B cell (primary cell): ENCODE data around the gene UCHL3. TPM values are rescaled to one million over a fixed set of nuclear protein-coding genes. Genes with fewer than 3 reads are reported as not detected.

ENCODE experiments used
- ATAC-seq: fragments of 200-7000 bp; cut with Tn5 transposase; one replicate; pipeline ENCODE4 v1.10.0; 2021; ENCODE audit warnings: low read depth, mild to moderate bottlenecking, moderate number of reproducible peaks, moderate library complexity
- CTCF ChIA-PET: fragments of 350-600 bp; sonication (Branson Sonifier 250); formaldehyde crosslinking; loops from one replicate; lab custom pipeline; 2021; ENCODE audit warnings: antibody characterized with exemption, inconsistent platforms; lab: Charles Lee
- POLR2A ChIA-PET: fragments of 350-600 bp; sonication (Branson Sonifier 250); formaldehyde crosslinking; loops from one replicate; lab custom pipeline; 2021; ENCODE audit warnings: antibody characterized with exemption; lab: Charles Lee
- DNase-seq: peaks from one replicate; pipeline ENCODE4 v3.0.0; 2013
- H2AFZ ChIP-seq: 2 replicates; pipeline ENCODE4 v1.6.1; 2012; ENCODE audit warnings: mild to moderate bottlenecking, low read depth, low read length; ENCODE audit not compliant: insufficient read depth, poor library complexity, severe bottlenecking
- H3K27ac ChIP-seq, 2 donors: 1 replicate in 1 of 2; 2 replicates in 1 of 2; pipeline ENCODE4 v1.5.1; 2012 to 2013; ENCODE audit warnings: low read length in 2 of 2, mild to moderate bottlenecking in 2 of 2, moderate library complexity in 1 of 2
- H3K27me3 ChIP-seq, 4 experiments: fragments of 200-600 bp in 1 of 4; sonication (generic) in 1 of 4; replicated peaks in 1 of 4; 1 replicate in 2 of 4; 2 replicates in 2 of 4; pipeline versions ENCODE4 v1.6.1 to v1.7.0; 2013 to 2016; ENCODE audit warnings: low read length in 3 of 4, mild to moderate bottlenecking in 2 of 4, mixed read lengths in 1 of 4, moderate library complexity in 1 of 4; ENCODE audit not compliant: insufficient read depth in 4 of 4, control insufficient read depth in 3 of 4; ENCODE audit errors: control extremely low read depth in 1 of 4
- H3K36me3 ChIP-seq, 2 experiments: replicated peaks in 1 of 2; 1 replicate in 1 of 2; 2 replicates in 1 of 2; pipeline versions ENCODE4 v1.6.1 to v1.7.1; 2013; ENCODE audit warnings: low read length in 1 of 2; ENCODE audit not compliant: insufficient read depth in 2 of 2, control insufficient read depth in 1 of 2; ENCODE audit errors: control extremely low read depth in 1 of 2, extremely low read depth in 1 of 2
- H3K4me1 ChIP-seq, 2 donors: fragments of 200-600 bp in 1 of 2; sonication (generic) in 1 of 2; 1 replicate in 1 of 2; 2 replicates in 1 of 2; pipeline versions ENCODE4 v1.5.1 to v1.6.1; 2013 to 2017; ENCODE audit warnings: low read length in 2 of 2; ENCODE audit not compliant: control insufficient read depth in 2 of 2, insufficient read depth in 2 of 2
- H3K4me2 ChIP-seq: replicated peaks from 2 replicates; pipeline ENCODE3; 2012; ENCODE audit warnings: mild to moderate bottlenecking, low read depth, low read length; ENCODE audit not compliant: poor library complexity, severe bottlenecking
- H3K4me3 ChIP-seq, 5 experiments: fragments of 200-600 bp in 1 of 5; sonication (generic) in 1 of 5; 1 replicate in 3 of 5; 2 replicates in 2 of 5; pipeline versions ENCODE4 v1.5.1 to v1.7.0; 2011 to 2016; ENCODE audit warnings: low read length in 4 of 5, mild to moderate bottlenecking in 4 of 5, low read depth in 2 of 5, control low read depth in 1 of 5, moderate library complexity in 1 of 5; ENCODE audit not compliant: insufficient read depth in 1 of 5; ENCODE audit errors: control extremely low read depth in 1 of 5, extremely low read depth in 1 of 5
- H3K79me2 ChIP-seq: fragments of 200-600 bp; sonication (generic); one replicate; pipeline ENCODE4 v1.6.0; 2016; ENCODE audit warnings: low read length; ENCODE audit not compliant: control insufficient read depth, insufficient read depth
- H3K9ac ChIP-seq: fragments of 200-600 bp; sonication (generic); 2 replicates; pipeline ENCODE4 v1.6.1; 2017; ENCODE audit warnings: mild to moderate bottlenecking, low read length, moderate library complexity
- H3K9me3 ChIP-seq, 3 donors: one replicate each; pipeline versions ENCODE4 v1.6.1 to v1.7.1; 2013; ENCODE audit warnings: low read length in 2 of 3; ENCODE audit not compliant: control insufficient read depth in 2 of 3, insufficient read depth in 1 of 3; ENCODE audit errors: control extremely low read depth in 1 of 3
- H4K20me1 ChIP-seq: 2 replicates; pipeline ENCODE4 v1.6.0; 2012; ENCODE audit warnings: mild to moderate bottlenecking, low read length; ENCODE audit not compliant: insufficient read depth, control insufficient read depth, poor library complexity, severe bottlenecking
- H3K27ac Mint-ChIP-seq: one replicate; pipeline ENCODE4 v1.8.0; 2021; ENCODE audit warnings: mixed read lengths
- H3K27me3 Mint-ChIP-seq: one replicate; pipeline ENCODE4 v1.8.0; 2021; ENCODE audit warnings: mixed read lengths
- H3K4me1 Mint-ChIP-seq: one replicate; pipeline ENCODE4 v1.8.0; 2021; ENCODE audit warnings: mixed read lengths
- H3K4me3 Mint-ChIP-seq: one replicate; pipeline ENCODE4 v1.8.0; 2021; ENCODE audit warnings: mixed read lengths
- H3K9me3 Mint-ChIP-seq: one replicate; pipeline ENCODE4 v1.8.0; 2022; ENCODE audit warnings: mixed read lengths; ENCODE audit not compliant: insufficient read depth
- CTCF ChIP-seq: fragments of 200-600 bp; IDR thresholded peaks from one replicate; pipeline ENCODE4 v1.8.0; 2022; ENCODE audit warnings: antibody characterized with exemption, mild to moderate bottlenecking
- EZH2 ChIP-seq: IDR thresholded peaks from 2 replicates; pipeline ENCODE4 v1.6.1; 2012; ENCODE audit warnings: borderline replicate concordance, low read depth, mild to moderate bottlenecking, moderate library complexity, low read length; ENCODE audit not compliant: insufficient read depth, poor library complexity, severe bottlenecking
- WGBS: methylation state at CpG from one replicate; pipeline ENCODE4 v1.1.5; 2013; ENCODE audit warnings: missing lambda C conversion rate; ENCODE audit not compliant: insufficient coverage; 5-methylcytosine and 5-hydroxymethylcytosine counted together
- intact Hi-C: fragments of 100-400 bp; cut with micrococcal nuclease; formaldehyde crosslinking; loops from one replicate; pipeline ENCODE4 v1.10.0; 2022
- polyA plus RNA-seq: library from polyadenylated mRNA; depleted of rRNA; stranded (reverse); fragments of >200 nt; gene quantifications from 2 replicates; pipeline ENCODE4 v1.2.3, GENCODE V29; 2012
- total RNA-seq, 2 donors: library from RNA; stranded (reverse); fragments of 120-200 nt in 1 of 2; gene quantifications; 1 replicate in 1 of 2; 2 replicates in 1 of 2; pipeline versions ENCODE4 v1.2.3 to v1.2.4, GENCODE V29; 2013 to 2022

Gene UCHL3
- total and polyA plus RNA-seq, 2 donors (not counting 1 experiment from before 2014, with no cell fraction given): 13.3 to 13.5 TPM

DNA sequence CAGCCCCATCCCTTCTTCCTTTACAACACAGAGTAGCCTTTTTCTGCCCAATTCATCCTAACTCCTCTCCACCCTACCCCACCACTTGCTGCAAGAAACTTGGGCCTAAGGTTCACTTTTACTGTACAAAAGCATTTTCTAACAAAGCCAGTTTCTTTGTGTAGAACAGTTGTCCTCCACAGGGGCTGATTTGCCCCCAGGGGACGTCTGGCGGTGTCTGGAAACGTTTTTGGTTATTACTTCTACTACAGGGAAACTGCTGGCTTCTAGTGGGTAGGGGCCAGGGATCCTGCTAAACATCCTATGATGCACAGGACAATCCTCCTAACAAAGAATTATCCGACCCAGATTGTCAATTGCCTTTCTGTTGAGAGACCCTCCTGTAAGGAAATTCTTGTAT, 79.2 kb downstream of the UCHL3 start:
- H3K9ac ChIP-seq: no peak overlapping the region
- POLR2A ChIA-PET: no interaction called here
- H3K27ac Mint-ChIP-seq: no peak overlapping the region
- H3K4me1 Mint-ChIP-seq: no peaks in the 10 kb centered on the region
- no peaks in the 10 kb centered on the region for H3K9me3 ChIP-seq
- no peak for TF ChIP-seq EZH2
- TF ChIP-seq CTCF: no peak
- no peak for DNase-seq
- H3K27me3 ChIP-seq: no peaks in the 10 kb centered on the region
- no peak overlapping the region for H3K4me2 ChIP-seq
- 80% methylated on average over 3 of the region's 4 CpGs for WGBS
- intact Hi-C loops: no loop called here
- H3K4me1 ChIP-seq: no peaks in the 10 kb centered on the region
- no peak overlapping the region for H3K27ac ChIP-seq
- no peak for ATAC-seq
- no peaks in the 10 kb centered on the region for H3K36me3 ChIP-seq
- H3K27me3 Mint-ChIP-seq: no peaks in the 10 kb centered on the region
- CTCF ChIA-PET: no interaction called here
- no peaks in the 10 kb centered on the region for H3K79me2 ChIP-seq
- no peak overlapping the region for H3K4me3 ChIP-seq
- H2AFZ ChIP-seq: no peak overlapping the region
- H4K20me1 ChIP-seq: no peaks in the 10 kb centered on the region
- H3K9me3 Mint-ChIP-seq: no peaks in the 10 kb centered on the region
- no peak overlapping the region for H3K4me3 Mint-ChIP-seq

DNA sequence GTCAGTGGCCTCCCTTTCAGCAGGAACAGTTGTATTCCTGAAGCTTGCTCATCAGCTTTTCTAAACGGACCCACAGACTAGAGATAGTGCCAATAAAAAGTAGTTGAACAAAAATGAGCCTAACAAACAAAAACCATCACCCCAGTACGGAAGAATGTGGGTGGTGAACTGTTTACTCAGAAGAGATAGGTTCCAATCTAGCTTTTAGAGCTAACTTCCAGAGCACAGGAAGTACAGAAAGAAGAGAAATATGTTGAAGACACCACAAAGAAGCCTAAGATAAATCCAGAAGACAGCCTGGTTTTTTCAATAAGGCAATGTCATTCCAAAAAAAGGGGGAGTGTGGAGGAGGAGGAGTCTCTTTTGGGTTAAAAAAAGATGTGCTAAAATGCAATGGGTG, 83.7 kb downstream of the UCHL3 start:
- no peak for DNase-seq
- no peaks in the 10 kb centered on the region for H3K9me3 Mint-ChIP-seq
- no peak for ATAC-seq
- H3K4me1 ChIP-seq: peaks cover 5 to 14% of the 10 kb centered on the region in 2 donors
- no peak overlapping the region for H2AFZ ChIP-seq
- no peaks in the 10 kb centered on the region for H3K36me3 ChIP-seq
- H3K27ac ChIP-seq: no peak overlapping the region
- ChIA-PET CTCF (no interaction called here), POLR2A (no interaction called here)
- peaks cover 9% of the 10 kb centered on the region for H3K27me3 Mint-ChIP-seq
- WGBS: no CpG with 5 or more reads among the region's 2 CpGs
- H3K27me3 ChIP-seq: peaks cover 0 to 5% (median 0%) of the 10 kb centered on the region in 4 experiments
- no peak overlapping the region for H3K9ac ChIP-seq
- intact Hi-C loops: no loop called here
- H4K20me1 ChIP-seq: no peaks in the 10 kb centered on the region
- no peak overlapping the region for H3K4me3 ChIP-seq
- TF ChIP-seq CTCF: no peak
- no peak for TF ChIP-seq EZH2
- no peak overlapping the region for H3K27ac Mint-ChIP-seq
- H3K4me2 ChIP-seq: no peak overlapping the region
- H3K4me3 Mint-ChIP-seq: no peak overlapping the region
- H3K4me1 Mint-ChIP-seq: peaks cover 11% of the 10 kb centered on the region
- no peaks in the 10 kb centered on the region for H3K79me2 ChIP-seq
- H3K9me3 ChIP-seq: no peaks in the 10 kb centered on the region
